AG10803 (cell line): ENCODE measurements around the gene PITX3.

Experiments used
- DNase-seq: peaks from one replicate; pipeline ENCODE4 v3.0.0; 2010; ENCODE audit warnings: low read depth
- H3K4me3 ChIP-seq: 2 replicates; pipeline ENCODE4 v1.5.1; 2011; ENCODE audit warnings: mild to moderate bottlenecking, low read length, control low read depth
- TF ChIP-seq, protein P1 (sequence below): conservative IDR thresholded peaks from 2 replicates; pipeline ENCODE4 v1.5.1; 2011; ENCODE audit warnings: mild to moderate bottlenecking, low read length, control low read depth, inconsistent platforms

Gene PITX3

DNA sequence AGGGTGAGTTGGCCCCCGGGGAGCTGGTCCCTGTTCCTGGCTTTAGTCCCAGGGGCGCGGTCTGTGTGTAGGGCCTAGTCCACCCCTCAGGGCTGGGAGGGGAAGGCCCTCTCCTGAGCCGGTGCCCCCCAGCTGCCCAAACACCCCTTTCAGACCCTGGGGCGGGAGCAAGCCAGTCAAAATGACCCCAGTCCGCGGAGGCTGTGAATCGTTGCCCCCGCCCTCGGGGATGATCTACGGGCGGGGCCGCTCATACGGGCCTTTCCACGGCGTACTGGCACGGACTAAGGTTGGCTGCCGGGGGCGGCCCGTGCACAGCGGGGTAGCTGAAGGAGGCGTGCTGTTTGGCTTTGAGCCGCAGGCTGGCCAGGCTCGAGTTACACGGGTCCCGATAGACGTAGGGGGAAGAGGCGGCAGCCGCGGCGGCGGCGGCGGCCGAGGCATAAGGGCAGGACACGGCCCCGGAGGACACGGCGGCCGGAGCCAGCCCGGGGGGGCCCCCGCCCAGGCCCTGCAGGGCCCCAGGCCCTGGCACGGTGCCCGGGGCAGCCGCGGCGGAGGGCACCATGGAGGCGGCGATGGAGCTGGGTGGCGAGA is 10.9 kb downstream of the PITX3 start:
- TF ChIP-seq, protein P1, sequence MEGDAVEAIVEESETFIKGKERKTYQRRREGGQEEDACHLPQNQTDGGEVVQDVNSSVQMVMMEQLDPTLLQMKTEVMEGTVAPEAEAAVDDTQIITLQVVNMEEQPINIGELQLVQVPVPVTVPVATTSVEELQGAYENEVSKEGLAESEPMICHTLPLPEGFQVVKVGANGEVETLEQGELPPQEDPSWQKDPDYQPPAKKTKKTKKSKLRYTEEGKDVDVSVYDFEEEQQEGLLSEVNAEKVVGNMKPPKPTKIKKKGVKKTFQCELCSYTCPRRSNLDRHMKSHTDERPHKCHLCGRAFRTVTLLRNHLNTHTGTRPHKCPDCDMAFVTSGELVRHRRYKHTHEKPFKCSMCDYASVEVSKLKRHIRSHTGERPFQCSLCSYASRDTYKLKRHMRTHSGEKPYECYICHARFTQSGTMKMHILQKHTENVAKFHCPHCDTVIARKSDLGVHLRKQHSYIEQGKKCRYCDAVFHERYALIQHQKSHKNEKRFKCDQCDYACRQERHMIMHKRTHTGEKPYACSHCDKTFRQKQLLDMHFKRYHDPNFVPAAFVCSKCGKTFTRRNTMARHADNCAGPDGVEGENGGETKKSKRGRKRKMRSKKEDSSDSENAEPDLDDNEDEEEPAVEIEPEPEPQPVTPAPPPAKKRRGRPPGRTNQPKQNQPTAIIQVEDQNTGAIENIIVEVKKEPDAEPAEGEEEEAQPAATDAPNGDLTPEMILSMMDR, result no peak
- H3K4me3 ChIP-seq, result peak overlapping the region; percentile 44
- DNase-seq, result no peak

GRCh38 chr10:102229810-102230263 is 11.5 kb downstream of the PITX3 start:
- TF ChIP-seq, protein P1, result peak; percentile 97
- DNase-seq, result peak; percentile 56
- H3K4me3 ChIP-seq, result peak overlapping the region; percentile 44

DNA sequence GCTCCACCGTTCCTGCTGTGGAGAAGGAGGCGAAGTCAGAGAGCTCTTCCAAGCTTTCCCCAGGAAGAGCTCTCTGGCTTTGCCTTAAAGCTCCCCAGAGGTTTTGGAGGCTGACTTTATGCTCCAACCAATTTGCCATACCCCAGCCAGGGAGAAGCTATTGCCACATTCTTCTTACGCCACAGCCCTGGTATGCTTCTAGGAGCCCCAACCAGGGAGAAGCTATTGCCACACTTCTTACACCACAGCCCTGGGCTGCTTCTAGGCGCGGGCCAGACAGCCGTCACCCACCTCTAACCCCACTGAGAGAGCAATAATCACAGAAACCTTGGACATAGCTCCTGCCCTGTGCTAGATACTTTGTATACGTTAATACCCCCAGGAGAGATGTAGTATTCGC is 14.3 kb downstream of the PITX3 start:
- DNase-seq, result peak; percentile 93
- H3K4me3 ChIP-seq, result no peak overlapping the region
- TF ChIP-seq, protein P1, result no peak

- TF ChIP-seq, protein P1, result no peak
- no peak for DNase-seq
- H3K4me3 ChIP-seq, result peak overlapping the region; percentile 51
Observed at GRCh38 chr10:102226542-102226870, 14.8 kb downstream of the PITX3 start.

DNA sequence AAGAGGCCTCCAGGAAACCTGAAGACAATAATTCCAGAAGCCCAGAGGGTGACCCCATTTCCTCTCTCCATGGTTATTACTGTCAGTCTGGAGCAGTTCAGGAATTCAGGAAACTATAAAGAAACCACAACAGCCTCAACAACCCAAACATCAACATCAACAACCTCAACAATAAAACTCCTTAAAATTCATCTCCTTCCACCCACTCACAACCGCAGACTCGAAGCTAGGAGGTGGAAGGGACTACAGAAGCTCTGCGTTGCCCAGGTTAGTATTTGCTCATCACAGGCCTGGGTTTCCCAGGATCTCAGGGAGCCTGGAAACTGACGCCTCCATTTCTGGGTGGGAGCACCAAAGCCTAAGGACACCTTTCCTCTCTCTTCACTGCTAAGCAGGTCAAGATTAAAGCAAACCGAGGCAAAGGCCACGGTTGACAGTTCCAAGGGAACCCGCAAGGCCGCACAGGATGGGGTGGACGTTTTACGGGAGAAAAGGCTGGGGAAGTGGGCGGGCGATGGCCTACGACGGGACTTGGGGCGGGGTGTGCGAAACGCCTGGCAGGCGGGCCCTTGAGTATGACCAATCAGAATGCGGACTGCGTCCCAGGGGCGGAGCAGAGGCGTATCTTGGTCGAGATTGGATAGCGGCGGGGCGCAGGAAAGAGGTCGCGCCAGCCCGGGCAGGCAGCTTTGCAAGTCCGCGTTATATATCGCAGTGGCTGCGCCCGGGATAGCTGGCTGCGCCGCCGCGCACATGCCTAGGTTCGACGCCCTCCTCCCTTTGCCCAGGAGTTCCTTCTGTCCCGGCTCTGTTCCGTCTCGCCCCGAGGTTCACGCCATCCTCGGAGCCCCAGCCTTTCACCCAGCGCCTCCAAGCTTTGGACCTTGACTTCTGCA is 15.4 kb downstream of the PITX3 start, which contains the start of gene ELOVL3:
Gene ELOVL3, plus strand, starts transcription at position 654 of the 896 bp plus-strand sequence. CDS start 250 bp downstream, outside the sequence.
- peak; percentile 90 for DNase-seq
- peak within 1 kb of the TSS; percentile 51 for H3K4me3 ChIP-seq
- TF ChIP-seq, protein P1, result no peak

DNA sequence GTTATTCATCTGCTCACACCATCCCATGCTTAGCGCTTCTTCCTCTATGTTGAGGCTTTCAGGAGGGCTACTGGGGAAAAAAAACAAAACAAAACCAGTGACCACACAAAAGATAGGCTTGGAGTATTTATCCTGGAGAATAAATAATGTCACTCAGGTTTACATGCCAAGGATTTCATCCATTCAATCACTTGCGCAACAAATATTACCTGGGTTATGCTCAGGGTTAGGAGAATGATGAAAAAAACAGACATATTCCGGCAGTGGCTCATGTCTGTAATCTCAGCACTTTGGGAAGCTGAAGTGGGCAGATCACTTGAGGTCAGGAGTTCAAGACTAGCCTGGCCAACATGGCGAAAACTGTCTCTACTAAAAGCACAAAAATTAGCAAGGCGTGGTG is 18.5 kb downstream of the PITX3 start:
- H3K4me3 ChIP-seq, result no peak overlapping the region
- DNase-seq, result no peak
- TF ChIP-seq, protein P1, result no peak
